K562 (cell line): Measurements from ENCODE around the gene PDZD2.

Source experiments
- ATF3 ChIP-seq, 2 experiments: fragments of 450-650 bp in 1 of 2; sonication (generic) in 1 of 2; formaldehyde crosslinking in 1 of 2; IDR thresholded peaks in 1 of 2; conservative IDR thresholded peaks in 1 of 2; 2 replicates each; pipeline versions ENCODE4 v1.6.1 to v1.8.1; 2016 to 2023; ENCODE audit warnings: mild to moderate bottlenecking in 2 of 2, moderate library complexity in 2 of 2, inconsistent platforms in 1 of 2, missing genetic modification reagents in 1 of 2
- BCLAF1 ChIP-seq, 2 experiments: fragments of 450-650 bp in 1 of 2; IDR thresholded peaks; 2 replicates each; pipeline ENCODE4 v1.6.1; 2011 to 2017; ENCODE audit warnings: low read depth in 2 of 2, antibody characterized with exemption in 1 of 2, borderline replicate concordance in 1 of 2, low read length in 1 of 2, mild to moderate bottlenecking in 1 of 2, mixed read lengths in 1 of 2; ENCODE audit not compliant: control insufficient read depth in 1 of 2
- CBFB ChIP-seq: sonication (generic); formaldehyde crosslinking; IDR thresholded peaks from 2 replicates; pipeline ENCODE4 v1.4.0; 2020; ENCODE audit warnings: mild to moderate bottlenecking, missing genetic modification reagents
- CBX3 ChIP-seq, 2 experiments: IDR thresholded peaks; 1 replicate in 1 of 2; 2 replicates in 1 of 2; pipeline ENCODE4 v1.6.1; 2012; ENCODE audit warnings: inconsistent platforms in 2 of 2, low read length in 2 of 2, borderline replicate concordance in 1 of 2, control low read depth in 1 of 2
- CTCF ChIP-seq, 3 experiments: IDR thresholded peaks in 2 of 3; conservative IDR thresholded peaks in 1 of 3; 2 replicates each; pipeline ENCODE4 v1.5.1; 2011 to 2012; ENCODE audit warnings: low read length in 3 of 3, mild to moderate bottlenecking in 3 of 3, control low read depth in 2 of 3, improper control_type of control experiment in 1 of 3, inconsistent platforms in 1 of 3, low read depth in 1 of 3, mixed read lengths in 1 of 3, moderate library complexity in 1 of 3; ENCODE audit not compliant: insufficient read depth in 2 of 3
- FOXK1 ChIP-seq: sonication (generic); formaldehyde crosslinking; IDR thresholded peaks from 2 replicates; pipeline ENCODE4 v1.8.0; 2022; ENCODE audit warnings: missing genetic modification reagents, mild to moderate bottlenecking, borderline replicate concordance
- NONO ChIP-seq, 2 experiments: fragments of 200-400 bp in 1 of 2; fragments of 450-650 bp in 1 of 2; formaldehyde crosslinking in 1 of 2; IDR thresholded peaks; 2 replicates each; pipeline ENCODE4 v1.6.1; 2017; ENCODE audit warnings: low read depth in 2 of 2, mild to moderate bottlenecking in 2 of 2, moderate library complexity in 2 of 2, low read length in 1 of 2
- POLR2A ChIP-seq: fragments of 450-650 bp; conservative IDR thresholded peaks from 2 replicates; pipeline ENCODE4 v1.6.1; 2016
- POLR2AphosphoS5 ChIP-seq: IDR thresholded peaks from 2 replicates; pipeline ENCODE4 v1.6.1; 2011; ENCODE audit warnings: mild to moderate bottlenecking, low read depth, low read length, moderate library complexity; ENCODE audit not compliant: control insufficient read depth, insufficient read depth
- TCF15 ChIP-seq: fragments of 250-450 bp; sonication (Bioruptor Pico); IDR thresholded peaks from 2 replicates; pipeline ENCODE4 v1.8.0; 2022; ENCODE audit warnings: moderate library complexity, mild to moderate bottlenecking, inconsistent platforms
- TFAM ChIP-seq: fragments of 250-450 bp; sonication (Bioruptor Pico); conservative IDR thresholded peaks from 2 replicates; pipeline ENCODE4 v1.5.0; 2021; ENCODE audit warnings: mild to moderate bottlenecking, moderate library complexity
- YY1 ChIP-seq, 3 experiments: IDR thresholded peaks; 2 replicates each; pipeline ENCODE4 v1.6.1; 2011; ENCODE audit warnings: low read length in 2 of 3, mild to moderate bottlenecking in 2 of 3, moderate library complexity in 2 of 3, borderline replicate concordance in 1 of 3, control low read depth in 1 of 3, low read depth in 1 of 3; ENCODE audit not compliant: insufficient read depth in 3 of 3, insufficient replicate concordance in 2 of 3, control insufficient read depth in 1 of 3, insufficient read length in 1 of 3; ENCODE audit errors: extremely low read depth in 1 of 3
- TF ChIP-seq, protein P1 (sequence below): sonication (generic); formaldehyde crosslinking; IDR thresholded peaks from 2 replicates; pipeline ENCODE4 v1.8.1; 2023; ENCODE audit warnings: mild to moderate bottlenecking, missing genetic modification reagents
- TF ChIP-seq, protein P2 (sequence below), 2 experiments: fragments of 450-650 bp in 1 of 2; sonication (generic) in 1 of 2; formaldehyde crosslinking in 1 of 2; IDR thresholded peaks; 2 replicates each; pipeline versions ENCODE4 v1.7.1 to v1.9.0; 2016 to 2022; ENCODE audit warnings: inconsistent platforms in 1 of 2, mild to moderate bottlenecking in 1 of 2, missing genetic modification reagents in 1 of 2

DNA sequence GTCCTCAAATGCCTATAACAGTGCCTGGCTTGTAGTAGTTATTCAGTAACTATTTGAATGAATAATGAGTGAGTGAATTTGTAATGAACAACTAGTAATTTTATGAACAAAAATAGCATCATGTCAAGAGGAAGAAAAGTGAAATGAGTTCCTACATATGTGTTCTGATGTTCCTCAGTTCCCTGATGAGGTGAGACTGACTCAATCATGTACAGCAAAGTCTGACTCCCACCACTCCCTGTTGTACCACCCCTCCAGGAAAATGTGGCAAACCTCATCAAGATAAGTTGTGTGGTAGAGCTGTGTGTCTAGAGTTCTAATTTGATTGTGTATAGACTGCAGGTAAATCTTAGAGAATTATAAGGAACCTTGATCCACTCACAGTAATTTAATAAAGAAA, 333.6 kb downstream of the PDZD2 start:
- TF ChIP-seq POLR2A = no peak
- TF ChIP-seq, protein P1, sequence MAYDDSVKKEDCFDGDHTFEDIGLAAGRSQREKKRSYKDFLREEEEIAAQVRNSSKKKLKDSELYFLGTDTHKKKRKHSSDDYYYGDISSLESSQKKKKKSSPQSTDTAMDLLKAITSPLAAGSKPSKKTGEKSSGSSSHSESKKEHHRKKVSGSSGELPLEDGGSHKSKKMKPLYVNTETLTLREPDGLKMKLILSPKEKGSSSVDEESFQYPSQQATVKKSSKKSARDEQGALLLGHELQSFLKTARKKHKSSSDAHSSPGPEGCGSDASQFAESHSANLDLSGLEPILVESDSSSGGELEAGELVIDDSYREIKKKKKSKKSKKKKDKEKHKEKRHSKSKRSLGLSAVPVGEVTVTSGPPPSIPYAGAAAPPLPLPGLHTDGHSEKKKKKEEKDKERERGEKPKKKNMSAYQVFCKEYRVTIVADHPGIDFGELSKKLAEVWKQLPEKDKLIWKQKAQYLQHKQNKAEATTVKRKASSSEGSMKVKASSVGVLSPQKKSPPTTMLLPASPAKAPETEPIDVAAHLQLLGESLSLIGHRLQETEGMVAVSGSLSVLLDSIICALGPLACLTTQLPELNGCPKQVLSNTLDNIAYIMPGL = no peak
- TF ChIP-seq TFAM (CRISPR knock-in tag) = no peak
- TF ChIP-seq CBX3 (IDR thresholded peaks at IDR 0.05; ENCODE audit: borderline replicate concordance in 1 of 2, low read length in 2 of 2) = no peak
- no peak for TF ChIP-seq POLR2AphosphoS5
- no peak for TF ChIP-seq TCF15 (CRISPR knock-in tag)
- TF ChIP-seq, protein P2, sequence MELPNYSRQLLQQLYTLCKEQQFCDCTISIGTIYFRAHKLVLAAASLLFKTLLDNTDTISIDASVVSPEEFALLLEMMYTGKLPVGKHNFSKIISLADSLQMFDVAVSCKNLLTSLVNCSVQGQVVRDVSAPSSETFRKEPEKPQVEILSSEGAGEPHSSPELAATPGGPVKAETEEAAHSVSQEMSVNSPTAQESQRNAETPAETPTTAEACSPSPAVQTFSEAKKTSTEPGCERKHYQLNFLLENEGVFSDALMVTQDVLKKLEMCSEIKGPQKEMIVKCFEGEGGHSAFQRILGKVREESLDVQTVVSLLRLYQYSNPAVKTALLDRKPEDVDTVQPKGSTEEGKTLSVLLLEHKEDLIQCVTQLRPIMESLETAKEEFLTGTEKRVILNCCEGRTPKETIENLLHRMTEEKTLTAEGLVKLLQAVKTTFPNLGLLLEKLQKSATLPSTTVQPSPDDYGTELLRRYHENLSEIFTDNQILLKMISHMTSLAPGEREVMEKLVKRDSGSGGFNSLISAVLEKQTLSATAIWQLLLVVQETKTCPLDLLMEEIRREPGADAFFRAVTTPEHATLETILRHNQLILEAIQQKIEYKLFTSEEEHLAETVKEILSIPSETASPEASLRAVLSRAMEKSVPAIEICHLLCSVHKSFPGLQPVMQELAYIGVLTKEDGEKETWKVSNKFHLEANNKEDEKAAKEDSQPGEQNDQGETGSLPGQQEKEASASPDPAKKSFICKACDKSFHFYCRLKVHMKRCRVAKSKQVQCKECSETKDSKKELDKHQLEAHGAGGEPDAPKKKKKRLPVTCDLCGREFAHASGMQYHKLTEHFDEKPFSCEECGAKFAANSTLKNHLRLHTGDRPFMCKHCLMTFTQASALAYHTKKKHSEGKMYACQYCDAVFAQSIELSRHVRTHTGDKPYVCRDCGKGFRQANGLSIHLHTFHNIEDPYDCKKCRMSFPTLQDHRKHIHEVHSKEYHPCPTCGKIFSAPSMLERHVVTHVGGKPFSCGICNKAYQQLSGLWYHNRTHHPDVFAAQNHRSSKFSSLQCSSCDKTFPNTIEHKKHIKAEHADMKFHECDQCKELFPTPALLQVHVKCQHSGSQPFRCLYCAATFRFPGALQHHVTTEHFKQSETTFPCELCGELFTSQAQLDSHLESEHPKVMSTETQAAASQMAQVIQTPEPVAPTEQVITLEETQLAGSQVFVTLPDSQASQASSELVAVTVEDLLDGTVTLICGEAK (IDR thresholded peaks at IDR 0.05) = no peak
- TF ChIP-seq, protein P2 (CRISPR knock-in tag; IDR thresholded peaks at IDR 0.05) = no peak
- no peak for TF ChIP-seq BCLAF1 (IDR thresholded peaks at IDR 0.05; ENCODE audit: borderline replicate concordance in 1 of 2, control insufficient read depth in 1 of 2, low read depth in 2 of 2, low read length in 1 of 2)
- TF ChIP-seq NONO (IDR thresholded peaks at IDR 0.05; ENCODE audit: low read depth in 2 of 2, low read length in 1 of 2) = no peak
- no peak for TF ChIP-seq CBFB (CRISPR knock-in tag)
- TF ChIP-seq CTCF (IDR thresholded peaks at IDR 0.05 in 2 of 3, conservative IDR thresholded peaks at IDR 0.05 in 1 of 3; ENCODE audit: insufficient read depth in 2 of 3, low read depth in 1 of 3, low read length in 3 of 3) = no peak
- TF ChIP-seq FOXK1 (CRISPR knock-in tag) = no peak
- TF ChIP-seq YY1 (IDR thresholded peaks at IDR 0.05; ENCODE audit: borderline replicate concordance in 1 of 3, control insufficient read depth in 1 of 3, extremely low read depth in 1 of 3, insufficient read depth in 3 of 3, insufficient read length in 1 of 3, insufficient replicate concordance in 2 of 3, low read depth in 1 of 3, low read length in 2 of 3) = no peak
- TF ChIP-seq ATF3 (IDR thresholded peaks at IDR 0.05) = no peak
- TF ChIP-seq ATF3 (CRISPR knock-in tag; conservative IDR thresholded peaks at IDR 0.05) = no peak
